Measurements from ENCODE around the gene MON2.
"Not testable (repeated sequence)": the region's sequence is repeated elsewhere in the genome, so short reads cannot be mapped to it uniquely, and the experiment has no call there.

MON2 gene

DNA sequence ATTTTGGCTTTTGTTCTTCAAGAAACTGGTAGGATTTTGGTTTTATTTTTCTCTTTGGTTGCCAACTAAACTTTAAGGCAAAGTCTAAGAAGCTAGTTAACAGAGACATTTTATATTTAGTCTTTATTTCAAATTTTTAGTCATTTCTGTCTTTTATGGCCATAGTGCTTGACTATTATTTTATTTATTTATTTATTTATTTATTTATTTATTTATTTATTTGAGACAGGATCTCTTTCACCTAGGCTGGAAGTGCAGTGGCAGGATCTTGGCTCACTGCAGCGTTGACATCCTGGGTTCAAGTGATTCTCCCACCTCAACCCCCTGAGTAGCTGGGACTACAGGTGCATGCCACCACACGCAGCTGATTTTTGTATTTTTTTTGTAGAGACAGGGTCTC is 3.1 kb downstream of the MON2 start:
- no peak for DNase-seq (ENCODE audit: low spot score)
- FAIRE-seq, result no peak

DNA sequence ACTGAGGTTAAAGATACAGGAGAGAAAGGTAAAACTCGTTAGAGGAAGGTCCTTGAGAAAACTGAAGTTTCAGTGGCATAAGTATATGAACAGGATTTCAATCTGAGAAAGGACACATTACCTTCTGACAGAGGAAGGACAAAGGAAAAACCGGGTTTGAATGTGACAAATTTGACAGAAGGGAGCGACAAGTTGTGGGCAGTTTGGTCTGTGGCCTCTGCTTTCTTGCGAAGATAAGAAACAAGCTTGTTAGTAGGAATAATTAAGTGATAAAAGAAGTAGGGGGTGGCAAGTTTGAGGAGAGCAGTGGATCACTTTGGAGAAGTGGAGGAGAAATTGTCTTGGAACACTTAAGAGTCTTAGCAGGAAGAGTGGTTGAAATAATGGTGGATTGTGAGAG is 5.1 kb downstream of the MON2 start:
- FAIRE-seq, result no peak
- DNase-seq (ENCODE audit: low spot score), result no peak

DNA sequence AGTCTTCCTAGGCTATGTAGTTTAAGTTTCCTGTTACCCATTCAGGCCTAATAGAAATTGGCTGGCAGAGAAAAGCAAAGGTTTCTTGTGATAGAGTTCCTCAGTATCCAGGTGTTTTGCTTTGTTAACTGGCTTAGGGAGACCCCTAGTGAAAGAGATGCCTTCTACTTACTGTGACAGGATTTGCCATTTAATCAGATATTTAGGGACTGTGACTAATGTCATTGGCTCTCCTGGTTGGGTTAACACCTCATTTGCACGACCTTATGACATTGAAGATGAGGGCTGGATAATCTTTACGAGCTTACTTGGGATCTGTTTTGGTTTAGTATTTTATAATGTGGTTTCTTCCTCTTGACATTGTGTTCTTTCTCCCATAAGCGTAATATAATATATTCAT is 5.8 kb downstream of the MON2 start:
- FAIRE-seq (no peak), DNase-seq (ENCODE audit: low spot score) (no peak)

DNA sequence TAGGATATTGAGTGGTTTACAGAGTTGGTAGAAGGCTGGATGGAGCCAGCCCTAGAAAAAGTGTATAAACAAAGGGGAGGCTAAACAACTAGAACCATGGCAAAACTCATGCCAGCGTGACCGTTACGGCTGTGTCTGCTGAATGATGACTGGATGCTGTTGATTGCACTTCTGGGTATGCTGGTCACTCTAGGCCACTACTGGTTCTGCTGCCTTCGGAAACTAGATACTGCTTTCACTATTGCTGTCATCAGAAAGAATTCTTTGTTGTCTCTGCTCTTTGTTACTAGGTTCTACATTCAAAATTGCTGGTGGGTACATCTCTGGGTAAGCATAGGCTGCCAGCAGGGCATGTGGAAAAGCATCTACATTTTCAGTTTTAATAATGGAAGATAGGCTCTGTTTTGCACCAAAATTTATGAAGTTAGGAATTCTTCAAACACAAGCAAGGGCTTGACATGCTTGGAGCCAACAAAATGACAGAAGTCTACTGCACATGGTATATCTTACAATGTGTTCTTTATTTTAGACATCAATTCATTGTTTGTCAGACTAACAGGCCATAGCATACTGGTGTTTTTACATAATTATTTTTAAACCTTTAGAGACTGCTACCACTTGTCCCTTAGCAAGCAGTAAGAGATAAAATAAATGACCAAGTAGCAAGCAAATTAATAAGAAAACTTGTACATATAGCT is 15.4 kb downstream of the MON2 start:
- DNase-seq (ENCODE audit: low spot score) (no peak), FAIRE-seq (no peak)

DNA sequence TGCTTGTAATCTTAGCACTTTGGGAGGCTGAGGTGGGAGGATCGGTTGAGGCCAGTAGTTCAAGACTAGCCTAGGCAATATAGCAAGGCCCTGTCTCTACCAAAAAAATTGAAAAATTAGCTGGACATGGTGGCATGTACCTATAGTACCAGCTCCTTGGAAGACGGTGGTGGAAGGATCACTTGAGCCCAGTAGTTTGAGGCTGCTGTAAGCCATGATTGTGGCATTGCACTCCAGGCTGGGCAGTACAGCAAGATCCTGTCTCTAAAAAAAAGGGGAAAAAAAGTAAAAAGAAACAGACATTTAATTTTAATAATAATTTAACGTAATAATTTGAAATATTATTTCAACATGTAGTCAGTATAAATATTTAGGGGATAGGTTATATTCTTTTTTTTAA is 16.1 kb downstream of the MON2 start:
- DNase-seq (ENCODE audit: low spot score) (no peak), FAIRE-seq (no peak)

DNA sequence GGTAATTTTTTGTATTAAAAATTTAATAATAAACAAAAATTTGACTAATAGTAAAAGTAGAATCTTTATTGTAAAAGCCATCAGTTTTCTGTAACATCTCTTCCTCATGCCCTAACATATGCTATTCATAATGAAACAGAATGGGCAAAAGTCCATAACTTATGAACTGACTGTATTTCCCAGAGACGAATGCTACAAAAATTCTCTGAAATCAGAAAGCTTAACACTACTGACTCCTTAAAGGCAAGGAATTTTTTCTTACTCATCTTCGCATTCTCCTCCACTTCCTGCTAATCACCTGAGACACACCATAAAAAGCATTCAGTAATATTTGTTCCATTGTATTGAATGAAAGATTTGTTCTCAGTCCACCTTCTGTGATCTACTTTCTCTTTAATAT is 17.6 kb downstream of the MON2 start:
- no peak for FAIRE-seq
- no peak for DNase-seq (ENCODE audit: low spot score)

DNA sequence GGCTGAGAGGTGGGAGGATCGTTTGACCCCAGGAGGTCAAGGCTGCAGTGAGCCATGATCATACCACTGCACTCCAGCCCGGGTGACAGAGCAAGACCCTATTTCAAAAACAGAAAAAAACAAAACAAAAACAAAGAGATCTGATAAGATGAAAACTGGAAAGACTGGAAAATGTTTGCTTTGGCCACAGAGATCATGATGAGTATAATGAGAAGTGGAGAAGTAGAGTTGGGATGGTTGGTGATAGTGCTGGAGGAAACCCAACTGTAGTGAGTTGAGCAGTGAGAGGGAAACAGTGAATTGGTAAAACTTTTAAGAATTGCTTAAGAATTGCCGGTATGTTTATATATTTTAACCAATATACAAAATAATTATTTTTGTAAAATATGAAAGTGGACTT is 39.2 kb downstream of the MON2 start:
- FAIRE-seq (no peak), DNase-seq (ENCODE audit: low spot score) (no peak)

DNA sequence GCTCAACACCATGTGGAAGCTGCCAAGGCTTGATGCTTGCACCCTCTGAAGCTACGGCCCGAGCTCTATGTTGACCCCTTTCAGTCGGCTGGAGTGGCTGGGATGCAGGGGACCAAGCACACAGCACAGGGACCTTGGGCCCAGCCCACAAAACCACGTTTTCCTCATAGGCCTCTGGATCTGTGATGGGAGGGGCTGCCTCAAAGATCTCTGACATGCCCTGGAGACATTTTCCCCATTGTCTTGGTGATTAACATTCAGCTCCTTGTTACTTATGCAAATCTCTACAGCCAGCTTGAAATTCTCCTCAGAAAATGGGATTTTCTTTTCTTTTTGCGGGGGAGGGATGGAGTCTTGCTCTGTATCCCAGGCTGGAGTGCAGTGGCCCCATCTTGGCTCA is 46.3 kb downstream of the MON2 start:
- FAIRE-seq (no peak), DNase-seq (ENCODE audit: low spot score) (no peak)

DNA sequence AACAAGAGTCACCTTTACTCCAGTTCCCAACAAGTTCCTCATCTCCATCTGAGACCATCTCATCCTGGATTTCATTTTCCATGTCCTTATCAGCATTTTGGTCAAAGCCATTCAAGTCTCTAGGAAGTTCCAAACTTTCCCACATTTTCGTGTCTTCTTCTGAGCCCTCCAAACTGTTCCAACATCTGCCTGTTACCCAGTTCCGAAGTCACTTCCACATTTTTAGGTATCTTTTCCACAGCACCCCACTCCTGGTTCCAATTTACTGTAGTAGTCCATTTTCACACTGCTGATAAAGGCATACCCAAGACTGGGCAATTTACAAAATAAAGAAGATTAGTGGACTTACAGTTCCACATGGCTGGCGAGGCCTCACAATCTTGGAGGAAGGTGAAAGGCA is 47.5 kb downstream of the MON2 start:
- not testable (repeated sequence) for FAIRE-seq; DNase-seq (ENCODE audit: low spot score)

DNA sequence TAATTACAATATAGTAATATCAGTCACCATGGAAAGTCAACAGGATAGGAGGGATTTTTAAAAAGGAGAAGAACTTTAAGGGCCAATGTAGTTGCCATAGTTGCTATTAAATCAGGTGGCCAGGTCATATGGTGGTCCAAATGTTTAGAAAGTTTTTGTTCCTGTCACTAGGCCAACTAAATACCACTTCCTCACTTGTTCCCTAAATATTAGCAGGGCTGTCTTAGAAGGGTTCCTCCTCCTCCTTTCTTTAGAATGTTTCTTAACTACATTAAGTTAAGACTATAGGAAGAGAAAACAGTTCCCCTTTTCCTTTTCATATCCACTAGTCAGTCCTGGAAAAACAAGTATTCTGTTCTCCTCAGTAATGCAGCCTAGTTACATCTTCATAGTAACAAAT is 50.3 kb downstream of the MON2 start:
- FAIRE-seq (no peak), DNase-seq (ENCODE audit: low spot score) (no peak)

DNA sequence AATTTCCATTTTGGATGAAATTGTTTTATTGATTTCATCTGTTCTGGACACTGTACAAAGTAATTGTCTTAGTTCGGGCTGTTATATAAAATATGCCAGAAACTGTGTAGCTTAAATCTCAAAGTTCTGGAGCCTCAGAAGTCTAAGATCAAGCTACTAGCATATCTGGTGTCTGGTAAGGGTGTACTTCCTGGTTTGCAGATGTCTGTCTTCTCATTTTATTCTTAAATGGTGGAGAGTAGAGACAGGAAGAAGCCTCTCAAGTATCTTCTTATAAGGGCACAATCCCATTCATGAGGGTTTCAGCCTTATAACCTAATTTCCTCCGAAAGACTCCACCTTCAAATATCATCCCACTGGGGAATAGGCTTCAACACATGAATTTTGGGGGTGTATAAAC is 51.3 kb downstream of the MON2 start:
- DNase-seq (ENCODE audit: low spot score), result no peak
- no peak for FAIRE-seq

DNA sequence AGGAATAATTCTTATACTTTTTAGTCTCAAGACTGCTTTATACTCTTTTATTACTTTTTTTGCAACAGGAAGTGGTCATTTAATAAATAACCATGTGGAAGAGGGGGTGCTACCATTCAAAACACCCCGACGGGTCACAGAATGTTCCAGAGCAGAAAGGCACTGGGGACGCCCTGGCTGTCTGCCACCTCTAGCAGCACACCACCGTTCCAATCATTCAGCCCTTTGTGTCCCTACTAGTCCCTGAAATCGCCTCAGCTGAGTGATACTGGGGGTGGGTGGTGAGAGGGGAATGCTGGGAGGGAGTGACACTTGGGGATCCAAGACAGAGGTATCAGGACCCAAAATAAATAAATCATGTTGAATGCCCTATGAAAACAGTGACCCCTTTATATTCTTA is 52.4 kb downstream of the MON2 start:
- DNase-seq (ENCODE audit: low spot score), result no peak
- FAIRE-seq, result no peak

DNA sequence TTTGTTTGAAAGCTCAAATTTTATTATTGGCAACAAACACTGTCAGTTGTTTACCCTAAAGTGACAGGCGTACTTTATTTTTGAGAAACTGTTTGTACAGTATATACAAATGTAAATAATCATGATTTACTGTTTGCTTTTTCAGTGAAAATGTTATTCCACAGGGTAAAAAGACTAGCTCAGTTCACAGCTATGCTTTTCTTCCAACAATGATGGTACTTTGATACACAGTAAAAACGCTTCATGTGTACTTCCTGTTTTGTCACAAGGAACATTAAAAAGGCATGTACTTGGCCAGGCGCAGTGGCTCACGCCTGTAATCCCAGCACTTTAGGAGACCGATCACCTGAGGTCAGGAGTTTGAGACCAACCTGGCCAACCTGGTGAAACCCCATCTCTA is 53.7 kb downstream of the MON2 start:
- FAIRE-seq (no peak), DNase-seq (ENCODE audit: low spot score) (no peak)

DNA sequence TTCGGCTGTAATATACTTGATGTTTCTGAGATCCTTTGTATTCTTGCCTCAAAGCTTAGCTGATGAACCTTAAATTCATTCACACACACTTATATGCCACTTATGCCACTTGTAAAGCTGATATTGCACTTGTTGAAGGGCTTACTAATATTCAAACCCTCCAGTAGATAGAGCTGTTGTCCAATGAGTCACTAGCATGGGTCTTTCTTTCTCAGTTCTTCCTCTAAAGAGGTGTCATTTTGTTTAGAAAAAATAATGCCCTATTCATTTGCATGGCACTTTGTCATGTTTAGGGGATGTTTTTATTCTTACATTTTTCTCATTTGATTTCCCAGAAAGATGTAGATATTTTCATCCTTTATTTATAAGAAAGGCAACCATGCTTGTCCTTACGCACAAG is 56.4 kb downstream of the MON2 start:
- DNase-seq (ENCODE audit: low spot score) (no peak), FAIRE-seq (no peak)

DNA sequence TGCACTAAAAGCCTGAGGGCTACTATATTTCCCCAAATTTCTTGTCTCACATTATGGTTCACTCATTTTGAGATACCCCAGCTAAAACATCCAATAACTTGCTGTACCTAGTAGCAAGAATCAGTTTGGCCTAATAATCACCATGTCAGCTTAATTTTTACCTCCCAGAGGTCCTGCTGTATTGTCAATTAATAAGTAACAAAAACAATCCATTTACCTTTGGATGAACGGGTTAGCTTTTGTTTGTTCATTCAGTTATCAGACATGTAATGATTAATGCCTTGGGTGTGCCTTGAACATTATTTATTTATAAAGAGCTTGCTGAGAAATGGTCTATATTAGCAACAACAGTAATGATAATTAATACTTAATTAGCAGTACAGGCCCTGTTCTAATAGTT is 57.0 kb downstream of the MON2 start:
- no peak for FAIRE-seq
- DNase-seq (ENCODE audit: low spot score), result no peak

DNA sequence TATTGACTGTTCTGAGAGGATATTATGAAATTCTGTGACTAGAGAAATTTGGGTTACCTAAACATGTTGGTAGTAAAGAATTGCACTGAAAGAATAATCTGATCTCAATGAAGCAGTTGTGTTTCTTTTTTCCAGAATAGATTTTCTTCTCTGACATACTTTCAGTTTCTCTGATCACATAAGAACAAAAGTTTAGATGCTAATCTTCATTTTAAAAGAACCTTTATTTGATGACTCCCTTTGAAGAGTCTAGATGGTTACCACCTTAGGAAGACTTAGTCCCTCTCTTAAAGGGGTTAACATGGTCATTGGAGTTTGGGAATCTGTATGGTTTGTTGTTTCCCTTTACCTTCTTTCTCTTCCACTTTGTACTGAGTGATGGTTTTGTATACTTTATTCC is 58.6 kb downstream of the MON2 start:
- DNase-seq (ENCODE audit: low spot score), result no peak
- FAIRE-seq, result no peak

DNA sequence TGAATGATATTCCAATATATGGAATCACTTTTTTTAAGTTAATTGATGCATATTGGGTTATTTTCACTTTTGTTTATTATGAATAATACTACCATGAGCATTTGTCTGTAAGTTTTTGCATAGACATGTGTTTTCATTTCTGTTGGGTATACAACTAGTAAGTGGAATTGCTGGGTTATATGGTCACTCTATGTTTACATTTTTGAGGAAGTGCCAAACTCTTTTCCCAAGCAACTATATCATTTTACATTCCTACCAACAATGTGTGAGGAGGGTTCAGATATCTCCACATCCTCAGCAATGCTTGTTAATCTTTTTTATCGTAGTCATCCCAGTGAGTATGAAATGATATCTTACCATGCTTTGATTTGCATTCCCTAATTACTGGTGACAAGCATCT is 64.0 kb downstream of the MON2 start:
- FAIRE-seq (no peak), DNase-seq (ENCODE audit: low spot score) (no peak)

DNA sequence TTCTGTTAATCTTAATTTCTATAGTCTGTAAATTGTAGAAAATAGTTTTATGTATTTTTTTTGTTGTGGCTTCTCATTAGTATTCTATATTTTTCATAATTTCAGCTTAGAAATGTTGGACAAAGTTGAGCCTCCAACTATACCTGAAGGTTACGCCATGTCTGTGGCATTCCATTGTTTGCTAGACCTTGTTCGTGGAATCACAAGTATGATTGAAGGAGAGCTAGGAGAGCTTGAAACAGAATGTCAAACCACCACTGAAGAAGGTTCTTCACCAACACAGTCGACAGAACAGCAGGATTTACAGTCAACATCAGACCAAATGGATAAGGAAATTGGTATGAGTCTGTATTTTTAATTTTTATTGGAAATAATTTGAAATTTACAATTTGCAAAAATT is 65.7 kb downstream of the MON2 start:
- FAIRE-seq, result no peak
- no peak for DNase-seq (ENCODE audit: low spot score)

DNA sequence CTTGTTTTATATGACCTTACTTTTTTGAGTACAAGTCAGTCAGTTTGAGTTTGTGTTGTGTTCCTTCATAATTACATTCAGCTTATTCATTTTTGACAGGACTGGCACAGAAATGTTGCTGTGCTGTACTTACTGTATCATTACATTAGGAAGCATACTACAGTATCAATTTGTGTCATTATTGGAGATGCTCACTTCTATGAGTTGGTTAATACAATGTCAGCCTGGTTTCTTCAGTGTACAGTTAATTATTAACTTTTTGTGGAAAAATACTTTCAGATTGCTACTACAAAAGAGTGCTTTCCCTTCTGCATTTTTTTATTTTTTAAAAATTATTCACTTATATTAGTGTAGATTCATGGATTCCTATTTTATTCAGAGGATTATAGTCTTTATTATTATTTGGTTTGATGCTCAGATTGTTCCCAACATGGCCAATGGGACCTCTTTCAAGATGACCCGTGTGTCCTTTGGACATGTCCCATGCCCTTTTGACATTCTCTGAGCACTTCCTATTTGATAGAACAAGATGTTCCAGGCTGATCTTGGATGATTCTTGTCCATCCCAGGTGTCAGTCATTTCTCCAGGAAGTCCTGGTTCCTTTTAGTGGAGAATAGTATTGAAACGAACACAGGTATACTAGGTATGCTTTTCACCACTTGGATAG is 66.6 kb downstream of the MON2 start:
- DNase-seq (ENCODE audit: low spot score) (no peak), FAIRE-seq (no peak)

DNA sequence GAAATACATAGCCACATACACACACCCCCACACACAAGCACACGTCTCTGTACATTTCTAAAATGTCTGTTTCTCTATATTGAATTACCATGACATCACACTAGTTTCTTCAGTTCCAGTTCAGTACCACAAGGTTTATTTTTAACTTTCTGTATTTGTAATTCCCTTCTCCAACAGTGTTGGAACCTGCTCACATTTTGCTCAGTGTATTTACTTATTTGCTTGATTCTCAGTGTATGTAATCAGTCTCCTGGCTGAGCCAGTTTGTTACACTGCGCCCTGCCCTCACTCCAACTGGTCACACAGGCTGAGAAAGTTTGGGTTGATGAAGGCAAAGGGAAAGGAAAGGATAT is 67.1 kb downstream of the MON2 start:
- FAIRE-seq (no peak), DNase-seq (ENCODE audit: low spot score) (no peak)

DNA sequence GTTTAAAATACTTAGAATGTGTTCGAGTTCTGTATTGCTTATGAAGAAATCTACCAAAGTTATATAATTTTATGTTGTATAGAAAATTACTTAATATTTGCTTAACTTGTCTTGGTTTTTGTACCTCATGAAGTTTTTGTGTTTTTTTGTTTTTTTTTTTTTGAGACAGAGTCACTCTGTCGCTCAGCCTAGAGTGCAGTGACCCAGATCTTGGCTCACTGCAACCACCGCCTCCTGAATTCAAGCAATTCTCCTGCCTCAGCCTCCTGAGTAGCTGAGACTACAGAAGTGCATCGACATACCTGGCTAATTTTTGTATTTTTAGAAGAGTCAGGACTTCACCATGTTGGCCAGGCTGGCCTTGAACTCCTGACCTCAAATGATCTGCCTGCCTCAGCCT is 69.9 kb downstream of the MON2 start:
- FAIRE-seq, result no peak
- no peak for DNase-seq (ENCODE audit: low spot score)

DNA sequence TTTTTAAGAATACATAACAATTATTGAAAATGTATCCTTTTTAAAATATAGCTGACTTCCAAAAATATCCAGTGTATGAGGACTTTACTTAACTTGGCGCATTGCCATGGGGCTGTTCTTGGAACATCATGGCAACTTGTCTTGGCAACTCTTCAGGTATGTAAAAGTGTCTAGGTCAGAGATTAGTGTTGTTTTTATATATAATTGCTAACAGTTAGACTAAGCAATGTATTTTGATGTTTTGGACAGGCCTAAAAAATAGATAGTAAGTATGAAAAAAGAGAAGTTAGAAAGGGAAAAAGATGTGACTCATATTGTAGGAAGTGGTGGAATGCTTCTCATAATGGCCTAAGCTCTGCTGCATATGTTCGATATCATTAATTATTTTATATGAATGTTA is 70.9 kb downstream of the MON2 start:
- no peak for FAIRE-seq
- no peak for DNase-seq (ENCODE audit: low spot score)

DNA sequence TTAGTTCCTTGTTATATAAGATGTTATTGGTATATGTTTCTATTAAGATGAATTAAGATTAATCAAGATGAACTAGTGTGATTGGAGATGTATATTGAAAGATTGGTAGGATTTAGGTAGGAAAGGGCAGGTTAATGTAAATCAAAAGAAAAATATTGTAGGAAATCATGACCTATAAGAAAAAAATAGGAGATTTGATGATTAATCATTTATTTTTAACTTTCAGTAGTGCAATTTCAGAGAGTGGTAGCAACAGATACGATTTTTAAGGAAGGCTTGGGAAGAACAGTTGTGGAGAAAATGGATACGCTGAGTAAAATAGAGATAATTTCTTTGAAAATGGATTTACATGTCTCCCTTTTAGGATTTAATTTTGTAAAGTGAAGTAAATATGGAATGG is 73.7 kb downstream of the MON2 start:
- FAIRE-seq, result no peak
- DNase-seq (ENCODE audit: low spot score), result no peak

DNA sequence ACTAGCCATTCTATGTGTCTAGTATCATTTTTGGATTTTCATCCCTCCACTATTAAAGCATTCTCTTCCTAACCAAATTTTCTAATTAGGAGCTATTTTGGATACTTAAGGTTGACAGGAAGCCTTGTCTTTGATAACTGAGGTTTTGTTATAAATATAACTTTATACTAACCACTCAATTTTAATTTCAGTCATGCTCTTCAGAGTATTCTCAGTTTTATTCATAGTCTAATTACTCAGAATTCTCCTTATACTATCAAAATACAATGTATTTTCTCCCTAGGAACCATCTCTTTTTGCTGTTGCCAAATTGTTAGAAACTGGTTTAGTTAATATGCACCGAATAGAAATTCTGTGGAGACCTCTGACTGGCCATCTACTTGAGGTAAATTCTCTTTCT is 76.2 kb downstream of the MON2 start:
- FAIRE-seq (no peak), DNase-seq (ENCODE audit: low spot score) (no peak)

All from urothelium cell line (cell line).